ENCODE measurements around the gene TRAPPC3L. TPM values are rescaled to one million over a fixed set of nuclear protein-coding genes. Genes with fewer than 3 reads are reported as not detected.

TRAPPC3L gene
- total and polyA plus RNA-seq, 2 of the 13 experiments (the other 11 are each of a cell fraction or from before 2014, with no cell fraction given), result not detected

DNA sequence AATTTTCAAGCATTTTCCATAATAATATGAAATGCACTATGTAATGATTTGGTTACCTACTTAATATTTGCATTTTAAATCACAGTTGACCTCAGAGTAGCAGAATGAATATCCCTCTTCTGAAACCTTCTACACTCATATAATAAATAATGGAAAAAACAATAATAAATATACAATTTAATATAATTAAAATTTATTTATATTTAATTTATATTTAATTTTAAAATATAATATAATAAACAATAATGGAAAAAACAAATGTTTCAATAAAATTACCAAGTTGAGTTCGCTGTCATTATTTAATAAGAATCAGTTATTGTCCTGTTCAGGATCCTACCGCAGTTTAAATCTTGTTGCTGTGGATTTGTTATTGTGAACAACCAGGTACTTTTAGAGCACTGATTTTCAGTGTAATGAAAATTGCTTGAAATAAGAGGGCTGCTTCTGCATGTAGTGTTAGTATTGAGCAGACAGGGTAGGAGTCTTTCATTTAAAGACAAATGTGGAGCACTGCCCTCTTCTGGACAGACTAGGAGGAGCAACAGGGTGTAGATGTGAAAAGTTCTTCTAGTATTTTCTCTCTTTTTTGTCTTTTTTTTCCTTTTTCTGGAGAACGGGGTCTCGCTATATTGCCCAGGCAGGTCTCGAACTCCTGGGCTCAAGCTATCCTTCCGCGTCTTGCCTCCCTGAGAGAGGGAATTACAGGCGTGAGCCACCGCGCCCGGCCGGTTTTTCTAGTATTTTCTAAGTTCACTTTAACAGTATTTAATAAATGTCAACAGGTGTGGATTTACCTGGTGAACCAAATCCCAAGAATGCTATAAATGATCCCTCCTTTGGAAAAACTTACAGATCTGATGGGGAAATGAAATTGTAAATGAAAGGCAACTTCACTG lies 13.6 kb downstream of the TRAPPC3L start:
- CTCF ChIA-PET (ENCODE audit: low intra/inter-chr PET ratio, low total read pairs), result interaction anchor here (0.7 to 2.4 kb wide), 5 partner anchors 21 to 314 kb away, joined by 3 to 21 read pairs (median 13); partner anchors contain the start of gene CALHM5
- Histone ChIP-seq H3K27me3 (ENCODE audit: control insufficient read depth in 1 of 2, insufficient read depth in 2 of 2, low read length in 2 of 2) (peaks cover 0 to 13% of the 10 kb centered on the region in 2 experiments; a peak in 3 of 5 replicates), H3K27ac (ENCODE audit: extremely low read length, insufficient read depth, low read length) (no peak overlapping the region), H3K4me2 (ENCODE audit: low read depth, low read length) (no peak overlapping the region), H2AFZ (ENCODE audit: low read length) (peak overlapping the region; percentile 32), H3K4me3 (replicated peaks in 1 of 3; ENCODE audit: insufficient read depth in 1 of 3, low read depth in 2 of 3, low read length in 3 of 3) (no peak overlapping the region), H3K4me1 (ENCODE audit: insufficient read depth, low read length) (peaks cover 15% of the 10 kb centered on the region), H3K9me3 (ENCODE audit: low read length) (no peaks in the 10 kb centered on the region), H3K79me2 (ENCODE audit: insufficient read depth, low read length) (no peaks in the 10 kb centered on the region), H4K20me1 (ENCODE audit: insufficient read depth, low read length) (no peaks in the 10 kb centered on the region), H3K9ac (ENCODE audit: insufficient read depth, low read depth, low read length) (no peak overlapping the region), H3K36me3 (replicated peaks in 1 of 2; ENCODE audit: control insufficient read depth in 1 of 2, insufficient read depth in 2 of 2, low read length in 2 of 2) (no peaks in the 10 kb centered on the region)
- in situ Hi-C loops (cut with HindIII; ENCODE audit: extremely low pct_ligation_motif_present, low pct_unique_long_range_greater_than_20kb) (loop anchor here (10.0 kb wide), 1 partner anchor 247 kb away; no protein-coding TSS in a partner anchor), intact Hi-C loops (cut with micrococcal nuclease; ENCODE audit: unreplicated experiment) (loop anchor here (1.0 to 10.0 kb wide), 5 partner anchors 88 to 315 kb away; no protein-coding TSS in a partner anchor)
- peak; percentile 83 for ATAC-seq
- POLR2A ChIA-PET, result interaction anchor here (1.9 kb wide), 1 partner anchor 39 kb away, joined by 6 read pairs; the partner anchor contains the start of gene RWDD1
- DNase-seq (ENCODE audit: low spot score), result peak; percentile 66
- WGBS (ENCODE audit: low lambda C conversion rate), result 57% methylated on average over 12 of the region's 12 CpGs
- BruUV-seq (replicated peaks), result no TSS peak
- peak; percentile 21 for FAIRE-seq
- TF ChIP-seq SCMH1 (CRISPR knock-in tag; IDR thresholded peaks at IDR 0.05; ENCODE audit: borderline replicate concordance) (no peak), TOPORS (CRISPR knock-in tag; IDR thresholded peaks at IDR 0.05) (no peak), RFXAP (CRISPR knock-in tag; IDR thresholded peaks at IDR 0.05; ENCODE audit: borderline replicate concordance) (no peak), RBM22 (optimal IDR thresholded peaks at IDR 0.05; ENCODE audit: low read length) (no peak), RFX1 (IDR thresholded peaks at IDR 0.05) (no peak), ARNTL (CRISPR knock-in tag; IDR thresholded peaks at IDR 0.05) (no peak), HNF4A (CRISPR knock-in tag; IDR thresholded peaks at IDR 0.05) (no peak), ARNT2 (CRISPR knock-in tag; IDR thresholded peaks at IDR 0.05; ENCODE audit: low read depth) (no peak), ZNF367 (CRISPR knock-in tag; IDR thresholded peaks at IDR 0.05; ENCODE audit: borderline replicate concordance) (no peak)
- TF ChIP-seq, protein P1, sequence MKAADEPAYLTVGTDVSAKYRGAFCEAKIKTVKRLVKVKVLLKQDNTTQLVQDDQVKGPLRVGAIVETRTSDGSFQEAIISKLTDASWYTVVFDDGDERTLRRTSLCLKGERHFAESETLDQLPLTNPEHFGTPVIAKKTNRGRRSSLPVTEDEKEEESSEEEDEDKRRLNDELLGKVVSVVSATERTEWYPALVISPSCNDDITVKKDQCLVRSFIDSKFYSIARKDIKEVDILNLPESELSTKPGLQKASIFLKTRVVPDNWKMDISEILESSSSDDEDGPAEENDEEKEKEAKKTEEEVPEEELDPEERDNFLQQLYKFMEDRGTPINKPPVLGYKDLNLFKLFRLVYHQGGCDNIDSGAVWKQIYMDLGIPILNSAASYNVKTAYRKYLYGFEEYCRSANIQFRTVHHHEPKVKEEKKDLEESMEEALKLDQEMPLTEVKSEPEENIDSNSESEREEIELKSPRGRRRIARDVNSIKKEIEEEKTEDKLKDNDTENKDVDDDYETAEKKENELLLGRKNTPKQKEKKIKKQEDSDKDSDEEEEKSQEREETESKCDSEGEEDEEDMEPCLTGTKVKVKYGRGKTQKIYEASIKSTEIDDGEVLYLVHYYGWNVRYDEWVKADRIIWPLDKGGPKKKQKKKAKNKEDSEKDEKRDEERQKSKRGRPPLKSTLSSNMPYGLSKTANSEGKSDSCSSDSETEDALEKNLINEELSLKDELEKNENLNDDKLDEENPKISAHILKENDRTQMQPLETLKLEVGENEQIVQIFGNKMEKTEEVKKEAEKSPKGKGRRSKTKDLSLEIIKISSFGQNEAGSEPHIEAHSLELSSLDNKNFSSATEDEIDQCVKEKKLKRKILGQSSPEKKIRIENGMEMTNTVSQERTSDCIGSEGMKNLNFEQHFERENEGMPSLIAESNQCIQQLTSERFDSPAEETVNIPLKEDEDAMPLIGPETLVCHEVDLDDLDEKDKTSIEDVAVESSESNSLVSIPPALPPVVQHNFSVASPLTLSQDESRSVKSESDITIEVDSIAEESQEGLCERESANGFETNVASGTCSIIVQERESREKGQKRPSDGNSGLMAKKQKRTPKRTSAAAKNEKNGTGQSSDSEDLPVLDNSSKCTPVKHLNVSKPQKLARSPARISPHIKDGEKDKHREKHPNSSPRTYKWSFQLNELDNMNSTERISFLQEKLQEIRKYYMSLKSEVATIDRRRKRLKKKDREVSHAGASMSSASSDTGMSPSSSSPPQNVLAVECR (CRISPR knock-in tag; IDR thresholded peaks at IDR 0.05; ENCODE audit: borderline replicate concordance), result no peak
- TF ChIP-seq, protein P2, sequence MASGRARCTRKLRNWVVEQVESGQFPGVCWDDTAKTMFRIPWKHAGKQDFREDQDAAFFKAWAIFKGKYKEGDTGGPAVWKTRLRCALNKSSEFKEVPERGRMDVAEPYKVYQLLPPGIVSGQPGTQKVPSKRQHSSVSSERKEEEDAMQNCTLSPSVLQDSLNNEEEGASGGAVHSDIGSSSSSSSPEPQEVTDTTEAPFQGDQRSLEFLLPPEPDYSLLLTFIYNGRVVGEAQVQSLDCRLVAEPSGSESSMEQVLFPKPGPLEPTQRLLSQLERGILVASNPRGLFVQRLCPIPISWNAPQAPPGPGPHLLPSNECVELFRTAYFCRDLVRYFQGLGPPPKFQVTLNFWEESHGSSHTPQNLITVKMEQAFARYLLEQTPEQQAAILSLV (CRISPR knock-in tag; IDR thresholded peaks at IDR 0.05; ENCODE audit: borderline replicate concordance), result no peak
- TF ChIP-seq, protein P3, sequence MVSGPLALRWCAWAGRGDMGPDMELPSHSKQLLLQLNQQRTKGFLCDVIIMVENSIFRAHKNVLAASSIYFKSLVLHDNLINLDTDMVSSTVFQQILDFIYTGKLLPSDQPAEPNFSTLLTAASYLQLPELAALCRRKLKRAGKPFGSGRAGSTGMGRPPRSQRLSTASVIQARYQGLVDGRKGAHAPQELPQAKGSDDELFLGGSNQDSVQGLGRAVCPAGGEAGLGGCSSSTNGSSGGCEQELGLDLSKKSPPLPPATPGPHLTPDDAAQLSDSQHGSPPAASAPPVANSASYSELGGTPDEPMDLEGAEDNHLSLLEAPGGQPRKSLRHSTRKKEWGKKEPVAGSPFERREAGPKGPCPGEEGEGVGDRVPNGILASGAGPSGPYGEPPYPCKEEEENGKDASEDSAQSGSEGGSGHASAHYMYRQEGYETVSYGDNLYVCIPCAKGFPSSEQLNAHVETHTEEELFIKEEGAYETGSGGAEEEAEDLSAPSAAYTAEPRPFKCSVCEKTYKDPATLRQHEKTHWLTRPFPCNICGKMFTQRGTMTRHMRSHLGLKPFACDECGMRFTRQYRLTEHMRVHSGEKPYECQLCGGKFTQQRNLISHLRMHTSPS (CRISPR knock-in tag; IDR thresholded peaks at IDR 0.05; ENCODE audit: low read depth), result no peak
- TF ChIP-seq, protein P4, sequence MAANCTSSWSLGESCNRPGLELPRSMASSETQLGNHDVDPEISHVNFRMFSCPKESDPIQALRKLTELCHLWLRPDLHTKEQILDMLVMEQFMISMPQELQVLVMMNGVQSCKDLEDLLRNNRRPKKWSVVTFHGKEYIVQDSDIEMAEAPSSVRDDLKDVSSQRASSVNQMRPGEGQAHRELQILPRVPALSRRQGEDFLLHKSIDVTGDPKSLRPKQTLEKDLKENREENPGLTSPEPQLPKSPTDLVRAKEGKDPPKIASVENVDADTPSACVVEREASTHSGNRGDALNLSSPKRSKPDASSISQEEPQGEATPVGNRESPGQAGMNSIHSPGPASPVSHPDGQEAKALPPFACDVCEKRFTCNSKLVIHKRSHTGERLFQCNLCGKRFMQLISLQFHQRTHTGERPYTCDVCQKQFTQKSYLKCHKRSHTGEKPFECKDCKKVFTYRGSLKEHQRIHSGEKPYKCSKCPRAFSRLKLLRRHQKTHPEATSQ (CRISPR knock-in tag; IDR thresholded peaks at IDR 0.05; ENCODE audit: borderline replicate concordance), result no peak

Data from HepG2 (cell line).